Measurements from ENCODE around the gene NAP1L4.

NAP1L4 gene

DNA sequence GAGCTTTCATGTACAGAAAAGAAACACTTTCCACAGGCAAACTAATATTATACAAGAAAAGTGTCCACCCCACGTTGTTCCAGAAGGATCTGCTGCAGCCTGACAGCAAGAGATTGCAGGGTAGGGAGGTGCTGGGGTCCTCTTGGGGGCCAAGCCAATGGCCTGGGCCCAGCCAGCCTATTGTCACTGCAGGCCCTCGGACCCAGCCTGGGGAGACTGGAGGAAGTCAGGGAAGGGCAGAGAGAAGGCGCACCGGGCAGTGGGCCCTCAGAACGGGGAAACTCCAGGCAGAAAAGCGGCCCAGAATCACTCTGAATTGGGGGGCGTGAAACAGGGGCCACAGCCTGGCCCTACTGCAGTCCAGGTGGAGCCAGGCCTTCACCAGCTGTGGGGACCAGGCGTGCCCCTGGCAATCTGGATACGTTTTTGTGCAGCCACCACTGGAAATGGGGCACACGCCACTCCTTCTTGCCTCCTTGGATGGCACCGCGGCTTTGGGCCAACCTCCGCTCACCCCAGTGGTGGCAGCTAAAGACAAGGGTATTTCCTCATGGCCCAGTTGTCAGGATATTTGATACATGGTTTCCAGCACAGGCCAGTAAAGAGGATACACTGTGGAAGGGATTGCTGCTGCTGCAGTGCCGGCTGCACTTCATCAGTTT lies 3.9 kb upstream of the NAP1L4 start:
- H3K4me3 ChIP-seq (ENCODE audit: low read depth, low read length): no peak overlapping the region
- no peak for DNase-seq (ENCODE audit: low read depth)
- in situ Hi-C loops (cut with HindIII; ENCODE audit: low sequenced_read_pairs): no loop called here
- TF ChIP-seq, protein P1, sequence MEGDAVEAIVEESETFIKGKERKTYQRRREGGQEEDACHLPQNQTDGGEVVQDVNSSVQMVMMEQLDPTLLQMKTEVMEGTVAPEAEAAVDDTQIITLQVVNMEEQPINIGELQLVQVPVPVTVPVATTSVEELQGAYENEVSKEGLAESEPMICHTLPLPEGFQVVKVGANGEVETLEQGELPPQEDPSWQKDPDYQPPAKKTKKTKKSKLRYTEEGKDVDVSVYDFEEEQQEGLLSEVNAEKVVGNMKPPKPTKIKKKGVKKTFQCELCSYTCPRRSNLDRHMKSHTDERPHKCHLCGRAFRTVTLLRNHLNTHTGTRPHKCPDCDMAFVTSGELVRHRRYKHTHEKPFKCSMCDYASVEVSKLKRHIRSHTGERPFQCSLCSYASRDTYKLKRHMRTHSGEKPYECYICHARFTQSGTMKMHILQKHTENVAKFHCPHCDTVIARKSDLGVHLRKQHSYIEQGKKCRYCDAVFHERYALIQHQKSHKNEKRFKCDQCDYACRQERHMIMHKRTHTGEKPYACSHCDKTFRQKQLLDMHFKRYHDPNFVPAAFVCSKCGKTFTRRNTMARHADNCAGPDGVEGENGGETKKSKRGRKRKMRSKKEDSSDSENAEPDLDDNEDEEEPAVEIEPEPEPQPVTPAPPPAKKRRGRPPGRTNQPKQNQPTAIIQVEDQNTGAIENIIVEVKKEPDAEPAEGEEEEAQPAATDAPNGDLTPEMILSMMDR (IDR thresholded peaks at IDR 0.05; ENCODE audit: low read depth, low read length, missing control alignments): no peak

DNA sequence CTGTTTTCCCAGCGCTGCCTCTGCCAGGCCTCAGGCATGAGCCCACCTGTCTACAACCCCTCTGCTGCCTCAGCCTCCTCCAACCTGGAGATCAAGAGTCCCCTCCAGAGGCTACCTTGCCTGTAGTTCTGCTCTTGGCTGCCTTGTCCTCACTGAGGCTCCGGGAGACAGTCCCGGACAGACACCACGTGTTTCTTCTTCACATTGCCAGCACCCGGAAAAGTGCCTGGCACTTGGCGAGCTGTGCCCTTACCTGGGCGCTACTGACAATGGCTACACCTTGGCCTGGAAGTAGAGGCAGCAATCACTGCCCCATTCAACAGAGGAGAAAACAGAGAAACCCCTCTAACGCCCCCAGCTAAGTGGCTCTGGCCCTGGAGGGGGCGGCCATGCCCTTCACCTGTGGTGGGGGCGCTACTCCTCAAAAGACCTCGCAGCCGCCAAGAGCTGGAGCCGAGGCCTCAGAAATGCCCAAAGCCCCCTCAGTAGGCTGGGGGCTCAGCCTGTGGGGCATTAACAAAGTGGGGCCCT lies 3.0 kb upstream of the NAP1L4 start:
- in situ Hi-C loops (cut with HindIII; ENCODE audit: low sequenced_read_pairs): no loop called here
- no peak for DNase-seq (ENCODE audit: low read depth)
- no peak overlapping the region for H3K4me3 ChIP-seq (ENCODE audit: low read depth, low read length)
- TF ChIP-seq, protein P1 (IDR thresholded peaks at IDR 0.05; ENCODE audit: low read depth, low read length, missing control alignments): no peak

DNA sequence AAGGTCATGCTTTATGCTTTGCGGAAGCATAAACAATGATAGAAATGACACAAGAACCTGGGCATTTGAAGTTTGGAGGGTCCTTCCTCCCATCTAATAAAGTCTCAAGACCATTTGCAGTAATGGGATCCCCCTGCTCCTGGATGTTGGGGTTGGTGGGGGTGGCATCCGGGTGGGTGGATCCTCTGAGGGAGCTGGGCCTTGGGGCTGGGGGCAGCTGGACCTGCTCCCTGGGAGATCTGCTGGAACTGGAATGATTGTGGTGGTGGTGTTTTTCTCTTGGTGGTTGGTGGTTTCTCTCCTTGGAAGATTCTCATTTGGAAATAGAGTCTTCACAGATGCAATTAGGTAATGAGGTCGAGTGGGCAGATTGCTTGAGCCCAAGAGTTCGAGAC lies 2.2 kb upstream of the NAP1L4 start:
- no peak for DNase-seq (ENCODE audit: low read depth)
- in situ Hi-C loops (cut with HindIII; ENCODE audit: low sequenced_read_pairs): loop anchor here (5.0 kb wide), 1 partner anchor 52 kb away; no protein-coding TSS in a partner anchor
- TF ChIP-seq, protein P1 (IDR thresholded peaks at IDR 0.05; ENCODE audit: low read depth, low read length, missing control alignments): no peak
- no peak overlapping the region for H3K4me3 ChIP-seq (ENCODE audit: low read depth, low read length)

DNA sequence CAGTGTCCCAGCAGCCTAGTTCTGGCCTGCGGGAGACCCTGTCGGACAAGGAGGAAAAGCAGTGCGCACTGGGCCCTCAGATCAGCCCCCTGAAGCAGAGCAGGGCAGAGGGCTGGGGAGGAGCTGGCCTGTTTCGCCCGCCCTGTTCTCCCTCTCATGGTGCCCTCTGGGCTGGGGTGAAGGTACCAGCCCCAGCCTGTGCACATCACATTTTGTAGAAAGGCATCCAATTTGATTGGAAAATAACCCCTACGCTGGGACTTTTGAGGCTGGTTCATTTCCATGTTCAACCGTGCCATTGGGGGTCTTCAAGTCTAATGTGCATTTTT lies 832 bp upstream of the NAP1L4 start:
- H3K4me3 ChIP-seq (ENCODE audit: low read depth, low read length): peak overlapping the region; percentile 92
- TF ChIP-seq, protein P1 (IDR thresholded peaks at IDR 0.05; ENCODE audit: low read depth, low read length, missing control alignments): no peak
- DNase-seq (ENCODE audit: low read depth): no peak
- in situ Hi-C loops (cut with HindIII; ENCODE audit: low sequenced_read_pairs): loop anchor here (5.0 kb wide), 1 partner anchor 51 kb away; no protein-coding TSS in a partner anchor

DNA sequence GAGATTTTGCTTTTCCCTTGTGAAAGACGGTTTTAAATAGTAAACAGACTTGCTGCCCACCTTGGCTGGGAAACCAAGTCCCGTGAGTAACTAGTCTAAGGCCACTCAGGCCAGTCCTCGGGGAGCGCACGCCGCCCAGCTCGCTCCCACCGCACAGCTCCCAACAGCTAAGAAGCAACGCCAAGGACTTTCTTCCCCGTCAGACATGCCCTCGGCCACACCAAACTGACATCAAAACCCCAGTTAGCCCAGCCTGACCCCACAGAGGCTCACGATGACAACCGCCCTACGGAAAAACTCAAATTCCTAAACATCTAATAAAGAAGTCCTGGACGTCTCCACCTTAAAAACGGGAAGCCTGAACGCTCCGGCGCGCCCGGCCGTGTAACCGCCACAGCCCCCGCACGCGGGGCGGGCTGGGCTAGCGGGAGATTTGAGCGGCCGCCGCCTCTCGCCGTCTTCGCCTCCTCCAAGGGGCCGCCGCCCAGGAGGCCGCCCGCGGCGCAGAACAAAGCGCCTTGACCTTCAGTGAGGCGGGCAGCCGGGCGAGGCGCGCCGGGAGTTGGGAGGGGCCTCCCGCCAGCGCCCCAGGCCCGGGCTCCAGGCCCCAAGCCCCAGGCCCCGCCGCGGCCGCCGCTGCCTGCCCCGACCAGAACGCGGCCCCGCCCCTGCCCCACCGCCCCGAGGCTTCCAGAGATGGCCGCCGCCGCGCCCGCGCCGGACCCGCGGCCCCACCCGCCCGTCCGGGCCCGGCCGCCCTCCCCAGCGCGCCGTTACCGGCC lies 486 bp downstream of the NAP1L4 start:
- no peak for DNase-seq (ENCODE audit: low read depth)
- TF ChIP-seq, protein P1 (IDR thresholded peaks at IDR 0.05; ENCODE audit: low read depth, low read length, missing control alignments): no peak
- in situ Hi-C loops (cut with HindIII; ENCODE audit: low sequenced_read_pairs): loop anchor here (5.0 kb wide), 1 partner anchor 49 kb away; no protein-coding TSS in a partner anchor
- H3K4me3 ChIP-seq (ENCODE audit: low read depth, low read length): peak overlapping the region; percentile 92

DNA sequence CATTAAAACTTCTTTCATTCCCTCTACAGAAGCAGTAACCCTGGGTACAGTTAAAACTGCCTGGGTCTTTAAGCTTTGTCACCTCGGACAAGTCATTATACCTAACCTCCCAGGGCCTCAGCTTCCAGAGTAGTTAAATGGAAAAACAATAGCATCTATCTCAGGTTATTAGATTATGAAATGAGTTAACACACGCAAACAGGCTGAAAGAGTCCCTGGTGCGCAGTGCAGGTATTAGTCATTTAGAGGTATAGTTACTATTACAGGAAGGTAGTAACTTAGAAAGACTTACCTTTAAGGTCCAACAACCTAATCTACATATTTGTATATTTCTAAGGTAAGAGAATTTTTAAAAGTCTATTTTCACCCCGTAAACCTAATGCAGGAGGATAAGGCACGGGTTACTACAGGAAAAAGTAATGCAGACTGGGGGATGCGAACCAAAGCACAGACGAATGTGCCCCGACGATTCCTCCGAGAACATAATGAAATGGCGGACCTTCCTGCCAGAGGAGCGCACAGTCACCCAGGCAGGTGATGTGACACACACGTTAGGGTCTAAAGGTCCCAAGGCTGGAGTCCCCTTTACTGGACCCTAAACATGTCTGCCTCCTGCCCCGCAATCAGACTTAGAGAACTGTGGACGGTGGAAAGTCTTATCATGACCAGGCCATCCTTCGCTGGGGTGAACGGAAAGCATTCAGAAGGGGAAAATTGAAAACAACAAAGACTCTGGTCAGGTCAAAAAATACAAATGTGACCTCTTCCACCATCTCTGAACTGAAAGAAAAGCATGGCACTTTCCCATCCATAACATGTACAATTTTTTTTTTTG lies 1.3 kb downstream of the NAP1L4 start:
- DNase-seq (ENCODE audit: low read depth): no peak
- in situ Hi-C loops (cut with HindIII; ENCODE audit: low sequenced_read_pairs): loop anchor here (5.0 kb wide), 1 partner anchor 49 kb away; no protein-coding TSS in a partner anchor
- TF ChIP-seq, protein P1 (IDR thresholded peaks at IDR 0.05; ENCODE audit: low read depth, low read length, missing control alignments): no peak
- H3K4me3 ChIP-seq (ENCODE audit: low read depth, low read length): peak overlapping the region; percentile 92
